MM.1S (cell line): ENCODE results near the gene TGFB2.

Source experiments
- EZH2phosphoT487 ChIP-seq: fragments of 300-600 bp; sonication (generic); IDR thresholded peaks from 2 replicates; pipeline ENCODE4 v1.6.1; 2018; ENCODE audit warnings: antibody characterized with exemption, low read length
- TF ChIP-seq, protein P1 (sequence below): fragments of 300-600 bp; sonication (generic); IDR thresholded peaks from 2 replicates; pipeline ENCODE4 v1.5.1; 2016; ENCODE audit warnings: antibody characterized with exemption, low read length, mixed read lengths

DNA sequence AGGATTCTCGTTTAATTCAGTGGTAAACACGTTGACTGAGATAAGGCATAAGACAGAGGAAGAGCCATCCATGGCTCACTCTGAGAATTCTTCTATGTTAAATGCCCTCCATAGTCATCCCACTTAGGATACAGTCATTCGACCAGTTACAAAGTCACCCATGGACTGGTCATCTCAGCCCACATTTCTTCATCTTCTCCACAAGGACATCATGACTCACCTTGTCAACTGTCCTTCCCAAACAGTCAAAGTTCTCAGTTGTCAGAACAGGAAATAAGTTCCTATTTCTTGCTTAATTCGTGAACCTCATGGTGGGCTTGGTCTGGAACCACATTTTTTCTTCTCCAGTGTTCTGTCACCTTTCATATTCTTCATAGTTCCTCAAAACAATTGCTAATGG, 133.2 kb downstream of the TGFB2 start:
- TF ChIP-seq, protein P1, sequence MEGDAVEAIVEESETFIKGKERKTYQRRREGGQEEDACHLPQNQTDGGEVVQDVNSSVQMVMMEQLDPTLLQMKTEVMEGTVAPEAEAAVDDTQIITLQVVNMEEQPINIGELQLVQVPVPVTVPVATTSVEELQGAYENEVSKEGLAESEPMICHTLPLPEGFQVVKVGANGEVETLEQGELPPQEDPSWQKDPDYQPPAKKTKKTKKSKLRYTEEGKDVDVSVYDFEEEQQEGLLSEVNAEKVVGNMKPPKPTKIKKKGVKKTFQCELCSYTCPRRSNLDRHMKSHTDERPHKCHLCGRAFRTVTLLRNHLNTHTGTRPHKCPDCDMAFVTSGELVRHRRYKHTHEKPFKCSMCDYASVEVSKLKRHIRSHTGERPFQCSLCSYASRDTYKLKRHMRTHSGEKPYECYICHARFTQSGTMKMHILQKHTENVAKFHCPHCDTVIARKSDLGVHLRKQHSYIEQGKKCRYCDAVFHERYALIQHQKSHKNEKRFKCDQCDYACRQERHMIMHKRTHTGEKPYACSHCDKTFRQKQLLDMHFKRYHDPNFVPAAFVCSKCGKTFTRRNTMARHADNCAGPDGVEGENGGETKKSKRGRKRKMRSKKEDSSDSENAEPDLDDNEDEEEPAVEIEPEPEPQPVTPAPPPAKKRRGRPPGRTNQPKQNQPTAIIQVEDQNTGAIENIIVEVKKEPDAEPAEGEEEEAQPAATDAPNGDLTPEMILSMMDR, result no peak
- no peak for TF ChIP-seq EZH2phosphoT487
